Measurements from ENCODE around the gene SELENON. TPM values are rescaled to one million over a fixed set of nuclear protein-coding genes. Genes with fewer than 3 reads are reported as not detected.

The SELENON gene
- total RNA-seq, 2 donors from 2014 or later = 6.6 to 9.6 TPM

- DNase-seq (ENCODE audit: low spot score) (no peak), ATAC-seq (no peak)
- Mint-ChIP-seq H3K27ac (no peak overlapping the region), H3K9me3 (no peaks in the 10 kb centered on the region), H3K4me3 (no peak overlapping the region), H3K36me3 (no peaks in the 10 kb centered on the region), H3K4me1 (ENCODE audit: low read depth in 2 of 2) (peaks cover 0 to 4% of the 10 kb centered on the region in 2 donors), H3K27me3 (peaks cover 0 to 13% of the 10 kb centered on the region in 2 donors)
Measured at GRCh38 chr1:25765923-25766589, 33.9 kb upstream of the SELENON start.

GRCh38 chr1:25766721-25767436 lies 33.1 kb upstream of the SELENON start:
- Mint-ChIP-seq H3K27ac (no peak overlapping the region), H3K4me1 (ENCODE audit: low read depth in 2 of 2) (peaks cover 0 to 4% of the 10 kb centered on the region in 2 donors)

DNA sequence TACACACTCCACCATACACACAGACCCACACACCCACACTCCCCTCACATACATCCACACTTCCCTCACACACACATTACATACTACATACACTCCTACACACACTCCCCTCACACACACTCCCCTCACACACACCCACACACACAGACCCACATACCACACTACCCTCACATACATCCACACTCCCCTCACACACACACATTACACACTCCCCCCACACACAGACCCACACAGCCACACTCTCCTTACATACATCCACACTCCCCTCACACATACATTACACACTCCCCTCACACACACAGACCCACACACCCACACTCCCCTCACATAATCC lies 32.6 kb upstream of the SELENON start:
- Mint-ChIP-seq H3K36me3 (no peaks in the 10 kb centered on the region), H3K9me3 (no peaks in the 10 kb centered on the region), H3K27me3 (peaks cover 0 to 17% of the 10 kb centered on the region in 2 donors), H3K27ac (no peak overlapping the region), H3K4me1 (ENCODE audit: low read depth in 2 of 2) (peaks cover 0 to 4% of the 10 kb centered on the region in 2 donors), H3K4me3 (no peak overlapping the region)
- no peak for ATAC-seq
- no peak for DNase-seq (ENCODE audit: low spot score)

More at GRCh38 chr1:25766721-25767436, 33.1 kb upstream of the SELENON start:
- no peak overlapping the region for H3K4me3 Mint-ChIP-seq
- H3K9me3 Mint-ChIP-seq = no peaks in the 10 kb centered on the region
- no peaks in the 10 kb centered on the region for H3K36me3 Mint-ChIP-seq
- ATAC-seq (no peak), DNase-seq (ENCODE audit: low spot score) (no peak)
- H3K27me3 Mint-ChIP-seq = peaks cover 0 to 17% of the 10 kb centered on the region in 2 donors

DNA sequence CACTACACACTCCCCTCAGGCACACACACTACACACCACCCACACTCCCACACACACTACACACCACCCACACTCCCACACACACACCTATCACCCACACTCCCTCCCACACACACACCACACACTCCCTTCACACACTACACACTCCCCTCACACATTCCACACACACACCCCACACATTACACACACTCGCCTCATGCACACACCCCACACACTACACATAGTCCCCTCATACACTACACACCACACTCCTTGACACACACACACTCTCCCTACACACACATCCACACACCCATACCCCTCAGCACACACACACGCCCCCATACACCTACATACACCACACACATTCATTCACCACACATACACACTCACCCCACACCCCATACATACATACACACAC lies 31.0 kb upstream of the SELENON start:
- no peak overlapping the region for H3K4me3 Mint-ChIP-seq
- ATAC-seq (peak in 1 of 2 donors; percentile 14), DNase-seq (ENCODE audit: low spot score) (no peak)
- H3K4me1 Mint-ChIP-seq (ENCODE audit: low read depth in 2 of 2) = peaks cover 3 to 6% of the 10 kb centered on the region in 2 donors
- peaks cover 0 to 17% of the 10 kb centered on the region in 2 donors for H3K27me3 Mint-ChIP-seq
- no peaks in the 10 kb centered on the region for H3K9me3 Mint-ChIP-seq
- H3K36me3 Mint-ChIP-seq = no peaks in the 10 kb centered on the region
- H3K27ac Mint-ChIP-seq = no peak overlapping the region

- Mint-ChIP-seq H3K27ac (no peak overlapping the region), H3K4me3 (no peak overlapping the region), H3K36me3 (no peaks in the 10 kb centered on the region), H3K4me1 (ENCODE audit: low read depth in 2 of 2) (peaks cover 9 to 11% of the 10 kb centered on the region in 2 donors), H3K9me3 (no peaks in the 10 kb centered on the region), H3K27me3 (peaks cover 0 to 17% of the 10 kb centered on the region in 2 donors)
- ATAC-seq (no peak), DNase-seq (ENCODE audit: low spot score) (no peak)
Measured at GRCh38 chr1:25769625-25770383, 30.2 kb upstream of the SELENON start.

DNA sequence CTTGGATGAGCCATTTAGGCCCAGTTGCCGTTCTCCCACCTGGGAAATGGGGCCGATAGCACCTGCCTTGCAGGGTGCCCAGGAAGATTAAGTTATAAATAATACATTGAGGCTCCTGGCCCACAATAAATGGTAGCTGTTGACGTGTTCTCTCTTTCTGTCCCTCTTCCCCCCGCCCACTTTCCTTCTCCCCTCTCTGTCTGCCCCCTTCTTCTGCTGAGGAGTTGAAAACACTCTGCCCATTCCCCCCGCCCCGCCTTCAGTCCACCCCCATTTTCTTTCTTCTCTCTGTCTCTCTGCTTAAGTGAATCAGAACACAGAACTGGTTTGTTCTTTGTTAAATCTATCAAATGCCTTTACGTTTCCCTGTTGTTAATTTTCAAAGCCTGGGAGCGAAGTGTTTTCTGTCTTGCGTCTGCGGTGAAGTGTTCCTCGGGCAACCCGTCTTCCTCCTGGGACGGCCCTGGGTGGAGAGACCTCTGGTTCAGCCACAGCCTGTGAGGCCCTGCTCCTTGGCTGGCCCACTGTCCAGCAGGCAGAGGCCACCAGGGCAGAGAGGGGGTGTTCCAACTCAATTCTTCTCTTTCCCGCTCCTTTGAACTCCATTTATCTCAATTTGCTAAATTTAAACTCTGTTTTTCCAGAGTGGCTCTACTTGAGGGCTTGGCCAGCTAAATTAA lies 29.3 kb upstream of the SELENON start:
- ATAC-seq (no peak), DNase-seq (ENCODE audit: low spot score) (no peak)
- H3K36me3 Mint-ChIP-seq = no peaks in the 10 kb centered on the region
- peaks cover 17 to 18% of the 10 kb centered on the region in 2 donors for H3K4me1 Mint-ChIP-seq (ENCODE audit: low read depth in 2 of 2)
- no peak overlapping the region for H3K4me3 Mint-ChIP-seq
- H3K27me3 Mint-ChIP-seq = peaks cover 0 to 17% of the 10 kb centered on the region in 2 donors
- no peak overlapping the region for H3K27ac Mint-ChIP-seq
- H3K9me3 Mint-ChIP-seq = no peaks in the 10 kb centered on the region

GRCh38 chr1:25771221-25772114 lies 28.5 kb upstream of the SELENON start:
- no peak overlapping the region for H3K27ac Mint-ChIP-seq
- H3K4me1 Mint-ChIP-seq (ENCODE audit: low read depth in 2 of 2) = peaks cover 17 to 18% of the 10 kb centered on the region in 2 donors
- peaks cover 0 to 17% of the 10 kb centered on the region in 2 donors for H3K27me3 Mint-ChIP-seq
- no peak overlapping the region for H3K4me3 Mint-ChIP-seq
- no peaks in the 10 kb centered on the region for H3K36me3 Mint-ChIP-seq
- DNase-seq (ENCODE audit: low spot score) (no peak), ATAC-seq (no peak)
- H3K9me3 Mint-ChIP-seq = no peaks in the 10 kb centered on the region

DNA sequence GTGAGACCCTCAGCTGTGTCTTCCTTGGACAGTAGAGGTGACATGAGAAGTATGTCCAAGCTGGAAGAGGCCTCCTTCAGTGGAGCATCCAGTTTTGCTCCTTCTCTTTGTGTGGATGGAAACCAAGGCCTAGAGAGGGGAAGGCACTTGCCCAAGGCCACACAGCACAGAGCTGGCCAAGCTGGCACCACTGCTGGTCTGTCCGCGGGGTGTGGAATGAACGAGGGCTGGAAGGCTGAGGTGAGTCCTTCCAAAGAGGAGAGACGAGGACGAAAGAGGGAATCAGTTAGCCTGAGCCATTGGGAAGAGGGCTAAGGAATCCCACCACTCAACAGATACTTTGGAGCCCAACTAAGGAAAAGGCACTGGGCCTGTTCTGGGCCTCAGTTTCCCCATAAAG lies 27.8 kb upstream of the SELENON start:
- Mint-ChIP-seq H3K4me1 (ENCODE audit: low read depth in 2 of 2) (peaks cover 17 to 18% of the 10 kb centered on the region in 2 donors), H3K9me3 (no peaks in the 10 kb centered on the region), H3K27ac (no peak overlapping the region), H3K27me3 (peaks cover 0 to 17% of the 10 kb centered on the region in 2 donors), H3K4me3 (no peak overlapping the region), H3K36me3 (no peaks in the 10 kb centered on the region)
- DNase-seq (ENCODE audit: low spot score) (no peak), ATAC-seq (no peak)

- DNase-seq (ENCODE audit: low spot score) = no peak
- peaks cover 17 to 18% of the 10 kb centered on the region in 2 donors for H3K4me1 Mint-ChIP-seq (ENCODE audit: low read depth in 2 of 2)
- peaks cover 0 to 17% of the 10 kb centered on the region in 2 donors for H3K27me3 Mint-ChIP-seq
- H3K4me3 Mint-ChIP-seq = no peak overlapping the region
- no peaks in the 10 kb centered on the region for H3K36me3 Mint-ChIP-seq
- H3K9me3 Mint-ChIP-seq = no peaks in the 10 kb centered on the region
- H3K27ac Mint-ChIP-seq = no peak overlapping the region
- no peak for ATAC-seq
Measured at GRCh38 chr1:25772692-25773245, 27.2 kb upstream of the SELENON start.

DNA sequence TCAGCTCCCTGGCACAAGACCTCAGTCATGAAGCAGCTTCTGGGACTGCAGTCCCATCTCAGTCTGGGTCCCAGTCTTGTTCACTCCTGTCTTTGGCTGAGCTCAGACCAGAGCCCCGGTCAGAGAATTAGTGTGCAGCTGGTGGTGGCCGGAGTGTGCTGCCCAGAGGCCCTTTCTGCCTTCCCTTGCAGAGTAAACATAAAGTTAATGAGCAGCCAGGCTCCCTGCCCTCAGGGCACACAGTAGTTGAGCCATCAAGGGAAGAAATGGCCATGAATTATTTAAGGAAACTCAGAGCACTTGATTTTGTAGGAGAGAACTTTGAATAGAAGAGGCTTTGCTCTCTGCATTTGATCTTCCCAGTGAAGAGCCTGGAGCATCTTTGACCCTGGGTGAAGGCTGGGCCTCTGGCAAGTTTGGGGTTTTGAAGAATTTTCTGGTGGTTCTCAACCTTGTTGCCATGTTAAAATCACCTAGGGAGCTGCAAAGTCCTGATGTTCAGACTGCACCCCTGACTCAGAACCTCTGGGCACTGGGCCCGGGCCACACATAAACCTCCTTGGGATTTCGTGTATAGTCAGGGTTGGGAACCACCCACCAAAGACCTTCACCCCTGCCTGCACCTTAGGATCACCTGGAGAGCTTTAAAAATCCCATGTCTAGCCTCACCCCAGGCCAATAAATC lies 26.4 kb upstream of the SELENON start:
- Mint-ChIP-seq H3K4me3 (no peak overlapping the region), H3K9me3 (no peaks in the 10 kb centered on the region), H3K27ac (no peak overlapping the region), H3K4me1 (ENCODE audit: low read depth in 2 of 2) (peaks cover 17 to 18% of the 10 kb centered on the region in 2 donors), H3K36me3 (no peaks in the 10 kb centered on the region), H3K27me3 (peaks cover 0 to 17% of the 10 kb centered on the region in 2 donors)
- ATAC-seq = no peak
- no peak for DNase-seq (ENCODE audit: low spot score)

- peaks cover 0 to 14% of the 10 kb centered on the region in 2 donors for H3K27me3 Mint-ChIP-seq
- no peak overlapping the region for H3K4me3 Mint-ChIP-seq
- no peaks in the 10 kb centered on the region for H3K36me3 Mint-ChIP-seq
- H3K9me3 Mint-ChIP-seq = no peaks in the 10 kb centered on the region
- H3K4me1 Mint-ChIP-seq (ENCODE audit: low read depth in 2 of 2) = peaks cover 14 to 18% of the 10 kb centered on the region in 2 donors
- no peak for DNase-seq (ENCODE audit: low spot score)
- no peak for ATAC-seq
- H3K27ac Mint-ChIP-seq = peak overlapping the region in 1 of 2 donors; percentile 17
Measured at GRCh38 chr1:25774206-25774803, 25.7 kb upstream of the SELENON start.

All from natural killer cell treated with Interleukin-12 subunit alpha and Interleukin-12 subunit beta and Interleukin-15 and Interleukin-18, amount 100 ng/mL, for 72 hours (primary cell).